Sciatic nerve (tissue), 2 donors: ENCODE data around the gene ATG9B. TPM values are rescaled to one million over a fixed set of nuclear protein-coding genes. Genes with fewer than 3 reads are reported as not detected.
"Not testable (repeated sequence)": the region's sequence is repeated elsewhere in the genome, so short reads cannot be mapped to it uniquely, and the experiment has no call there.

Source experiments
- ATAC-seq: fragments of 200-7000 bp; cut with Tn5 transposase; one replicate; pipeline ENCODE4 v1.9.1; 2020; ENCODE audit warnings: mild to moderate bottlenecking, moderate library complexity
- DNase-seq: peaks from one replicate; pipeline ENCODE4 v3.0.0-alpha.2; 2020; ENCODE audit warnings: low spot score
- intact Hi-C: fragments of 100-400 bp; cut with DNase I; formaldehyde crosslinking; loops from one replicate; pipeline ENCODE4 v1.14.2; 2022
- total RNA-seq: library from RNA; stranded (reverse); fragmentation: NEBNext Ultra II Directional; extraction: Animal tissue kit (Norgen Biotek cat#: 25700); gene quantifications from one replicate; pipeline ENCODE4 v1.2.1, GENCODE V29; 2021
- donor health status: DM: no; HTN: no; CAD: no.
- donor health status: DM: no; HTN: no; CAD: no.

Gene ATG9B
- total RNA-seq, 1 donor from 2014 or later: 0.67 TPM

- DNase-seq, ATAC-seq: not testable (repeated sequence)
- intact Hi-C loops: loop anchor here (10.0 kb wide), 1 partner anchor 71 kb away; no protein-coding TSS in a partner anchor
These were observed 19.2 kb upstream of the ATG9B start for GRCh38 chr7:151043449-151043848.

GRCh38 chr7:151040616-151041375, 16.5 kb upstream of the ATG9B start:
- intact Hi-C loops: loop anchor here (10.0 kb wide), 1 partner anchor 74 kb away; no protein-coding TSS in a partner anchor
- DNase-seq (no peak), ATAC-seq (no peak)

GRCh38 chr7:151039850-151040548, 15.7 kb upstream of the ATG9B start:
- intact Hi-C loops: loop anchor here (10.0 kb wide), 1 partner anchor 75 kb away; no protein-coding TSS in a partner anchor
- DNase-seq: no peak
- ATAC-seq: peak; percentile 14

GRCh38 chr7:151038951-151039849, 14.9 kb upstream of the ATG9B start:
- ATAC-seq (peak; percentile 63), DNase-seq (peak; percentile 80)
- intact Hi-C loops: no loop called here

GRCh38 chr7:151035902-151036301, 11.6 kb upstream of the ATG9B start:
- ATAC-seq (no peak), DNase-seq (no peak)
- intact Hi-C loops: no loop called here

- intact Hi-C loops: no loop called here
- no peak for ATAC-seq
- DNase-seq: no peak
These were observed 10.9 kb upstream of the ATG9B start for GRCh38 chr7:151035026-151035717.

- intact Hi-C loops: no loop called here
- DNase-seq (no peak), ATAC-seq (no peak)
These were observed 10.2 kb upstream of the ATG9B start for GRCh38 chr7:151034312-151035025.

GRCh38 chr7:151033864-151034249, 9.6 kb upstream of the ATG9B start:
- ATAC-seq (no peak), DNase-seq (no peak)
- intact Hi-C loops: no loop called here

GRCh38 chr7:151032936-151033863, 8.9 kb upstream of the ATG9B start:
- ATAC-seq (no peak), DNase-seq (no peak)

GRCh38 chr7:151031011-151031410, 6.7 kb upstream of the ATG9B start:
- DNase-seq (no peak), ATAC-seq (no peak)
- intact Hi-C loops: no loop called here

More at GRCh38 chr7:151032936-151033863, 8.9 kb upstream of the ATG9B start:
- intact Hi-C loops: no loop called here

GRCh38 chr7:151028948-151029501, 4.7 kb upstream of the ATG9B start:
- ATAC-seq: no peak
- intact Hi-C loops: no loop called here
- DNase-seq: no peak

GRCh38 chr7:151028131-151028947, 4.0 kb upstream of the ATG9B start, which contains the start of gene ABCB8:
TSS of gene ABCB8 (plus strand) at chr7:151028450. CDS start at chr7:151028516, 66 bp downstream.
- peak; percentile 98 for ATAC-seq

GRCh38 chr7:151027728-151028130, 3.4 kb upstream of the ATG9B start:
- DNase-seq, ATAC-seq, intact Hi-C loops: not testable (repeated sequence)

More at GRCh38 chr7:151028131-151028947, 4.0 kb upstream of the ATG9B start, which contains the start of gene ABCB8:
- intact Hi-C loops: no loop called here
- peak; percentile 99 for DNase-seq

GRCh38 chr7:151026771-151027727, 2.8 kb upstream of the ATG9B start:
- ATAC-seq, intact Hi-C loops, DNase-seq: not testable (repeated sequence)
